ENCODE results near the gene KLHL7.

The KLHL7 gene

GRCh38 chr7:23211589-23211988, 106.0 kb downstream of the KLHL7 start:
- Histone ChIP-seq H4K91ac (ENCODE audit: low read depth, low read length) (no peak overlapping the region), H3K27ac (ENCODE audit: low read depth, low read length) (no peak overlapping the region), H3K79me2 (ENCODE audit: control insufficient read depth, insufficient read depth, low read length, poor library complexity) (no peaks in the 10 kb centered on the region), H2BK5ac (ENCODE audit: low read depth, low read length, poor library complexity) (no peak overlapping the region), H4K8ac (ENCODE audit: low read depth, low read length) (peak overlapping the region; percentile 50), H3K4ac (ENCODE audit: low read depth, low read length) (no peak overlapping the region), H2AK5ac (ENCODE audit: low read length) (no peak overlapping the region), H2AFZ (ENCODE audit: insufficient read depth, low read length, poor library complexity) (no peak overlapping the region), H3K79me1 (ENCODE audit: low read length) (no peaks in the 10 kb centered on the region), H3K23ac (ENCODE audit: low read length) (no peak overlapping the region), H2BK12ac (ENCODE audit: low read length) (no peak overlapping the region), H3K27me3 (ENCODE audit: insufficient read depth, low read length) (no peaks in the 10 kb centered on the region), H3K4me1 (ENCODE audit: control insufficient read depth in 1 of 2, insufficient read depth in 2 of 2, low read length in 2 of 2) (no peaks in the 10 kb centered on the region), H3K18ac (ENCODE audit: low read length) (no peak overlapping the region), H4K12ac (ENCODE audit: low read depth, low read length) (no peak overlapping the region), H3K36me3 (ENCODE audit: control insufficient read depth in 1 of 2, insufficient read depth in 2 of 2, low read length in 2 of 2) (no peaks in the 10 kb centered on the region), H3K14ac (ENCODE audit: low read length) (no peak overlapping the region), H3K9me3 (ENCODE audit: insufficient read depth, low read depth, low read length) (no peaks in the 10 kb centered on the region), H3K4me3 (ENCODE audit: low read depth, low read length) (no peak overlapping the region), H2BK120ac (ENCODE audit: insufficient read depth, low read length, poor library complexity) (no peak overlapping the region), H3K9ac (ENCODE audit: low read length) (no peak overlapping the region), H3K4me2 (ENCODE audit: low read length) (no peak overlapping the region)
- no CpG with 5 or more reads among the region's 11 CpGs for WGBS (ENCODE audit: extremely low coverage, insufficient coverage, insufficient read length)
- DNase-seq: peak; percentile 6 to 65

- Histone ChIP-seq H3K4me1 (ENCODE audit: control insufficient read depth in 1 of 2, insufficient read depth in 2 of 2, low read length in 2 of 2) (no peaks in the 10 kb centered on the region), H3K79me1 (ENCODE audit: low read length) (no peaks in the 10 kb centered on the region), H3K9ac (ENCODE audit: low read length) (no peak overlapping the region), H3K27ac (ENCODE audit: low read depth, low read length) (no peak overlapping the region), H2AK5ac (ENCODE audit: low read length) (no peak overlapping the region), H3K4me2 (ENCODE audit: low read length) (no peak overlapping the region), H2BK120ac (ENCODE audit: insufficient read depth, low read length, poor library complexity) (no peak overlapping the region), H3K4ac (ENCODE audit: low read depth, low read length) (no peak overlapping the region), H3K79me2 (ENCODE audit: control insufficient read depth, insufficient read depth, low read length, poor library complexity) (no peaks in the 10 kb centered on the region), H3K27me3 (ENCODE audit: insufficient read depth, low read length) (no peaks in the 10 kb centered on the region), H4K12ac (ENCODE audit: low read depth, low read length) (no peak overlapping the region), H2BK12ac (ENCODE audit: low read length) (no peak overlapping the region), H3K36me3 (ENCODE audit: control insufficient read depth in 1 of 2, insufficient read depth in 2 of 2, low read length in 2 of 2) (no peaks in the 10 kb centered on the region), H3K9me3 (ENCODE audit: insufficient read depth, low read depth, low read length) (no peaks in the 10 kb centered on the region), H2BK5ac (ENCODE audit: low read depth, low read length, poor library complexity) (no peak overlapping the region), H2AFZ (ENCODE audit: insufficient read depth, low read length, poor library complexity) (no peak overlapping the region), H3K14ac (ENCODE audit: low read length) (no peak overlapping the region), H4K91ac (ENCODE audit: low read depth, low read length) (no peak overlapping the region), H4K8ac (ENCODE audit: low read depth, low read length) (no peak overlapping the region), H3K4me3 (ENCODE audit: low read depth, low read length) (no peak overlapping the region), H3K18ac (ENCODE audit: low read length) (no peak overlapping the region), H3K23ac (ENCODE audit: low read length) (no peak overlapping the region)
- WGBS (ENCODE audit: extremely low coverage, insufficient coverage, insufficient read length): no CpG with 5 or more reads among the region's 2 CpGs
- DNase-seq: no peak
These were observed 106.8 kb downstream of the KLHL7 start for GRCh38 chr7:23212395-23212794.

- no peak overlapping the region for H2BK120ac ChIP-seq (ENCODE audit: insufficient read depth, low read length, poor library complexity)
- H3K79me1 ChIP-seq (ENCODE audit: low read length): no peaks in the 10 kb centered on the region
- DNase-seq: no peak
- H3K36me3 ChIP-seq (ENCODE audit: control insufficient read depth in 1 of 2, insufficient read depth in 2 of 2, low read length in 2 of 2): no peaks in the 10 kb centered on the region
- H2AFZ ChIP-seq (ENCODE audit: insufficient read depth, low read length, poor library complexity): no peak overlapping the region
- no peak overlapping the region for H3K23ac ChIP-seq (ENCODE audit: low read length)
- H3K9me3 ChIP-seq (ENCODE audit: insufficient read depth, low read depth, low read length): no peaks in the 10 kb centered on the region
- no peak overlapping the region for H3K18ac ChIP-seq (ENCODE audit: low read length)
- no peak overlapping the region for H4K12ac ChIP-seq (ENCODE audit: low read depth, low read length)
- WGBS (ENCODE audit: extremely low coverage, insufficient coverage, insufficient read length): no CpG with 5 or more reads among the region's 4 CpGs
- H2BK5ac ChIP-seq (ENCODE audit: low read depth, low read length, poor library complexity): no peak overlapping the region
- H3K4ac ChIP-seq (ENCODE audit: low read depth, low read length): no peak overlapping the region
- H4K8ac ChIP-seq (ENCODE audit: low read depth, low read length): no peak overlapping the region
- H4K91ac ChIP-seq (ENCODE audit: low read depth, low read length): no peak overlapping the region
- no peaks in the 10 kb centered on the region for H3K79me2 ChIP-seq (ENCODE audit: control insufficient read depth, insufficient read depth, low read length, poor library complexity)
- no peak overlapping the region for H3K27ac ChIP-seq (ENCODE audit: low read depth, low read length)
- no peak overlapping the region for H3K9ac ChIP-seq (ENCODE audit: low read length)
- no peak overlapping the region for H3K4me2 ChIP-seq (ENCODE audit: low read length)
- no peak overlapping the region for H2AK5ac ChIP-seq (ENCODE audit: low read length)
- H3K4me3 ChIP-seq (ENCODE audit: low read depth, low read length): no peak overlapping the region
- H3K4me1 ChIP-seq (ENCODE audit: control insufficient read depth in 1 of 2, insufficient read depth in 2 of 2, low read length in 2 of 2): no peaks in the 10 kb centered on the region
- H3K27me3 ChIP-seq (ENCODE audit: insufficient read depth, low read length): no peaks in the 10 kb centered on the region
- no peak overlapping the region for H2BK12ac ChIP-seq (ENCODE audit: low read length)
- H3K14ac ChIP-seq (ENCODE audit: low read length): no peak overlapping the region
These were observed 107.3 kb downstream of the KLHL7 start for GRCh38 chr7:23212841-23213240.

GRCh38 chr7:23213755-23214154, 108.2 kb downstream of the KLHL7 start:
- Histone ChIP-seq H3K36me3 (ENCODE audit: control insufficient read depth in 1 of 2, insufficient read depth in 2 of 2, low read length in 2 of 2) (no peaks in the 10 kb centered on the region), H4K91ac (ENCODE audit: low read depth, low read length) (no peak overlapping the region), H2BK12ac (ENCODE audit: low read length) (no peak overlapping the region), H2BK5ac (ENCODE audit: low read depth, low read length, poor library complexity) (no peak overlapping the region), H3K9ac (ENCODE audit: low read length) (no peak overlapping the region), H3K4ac (ENCODE audit: low read depth, low read length) (no peak overlapping the region), H4K8ac (ENCODE audit: low read depth, low read length) (no peak overlapping the region), H2AK5ac (ENCODE audit: low read length) (no peak overlapping the region), H3K79me2 (ENCODE audit: control insufficient read depth, insufficient read depth, low read length, poor library complexity) (no peaks in the 10 kb centered on the region), H3K79me1 (ENCODE audit: low read length) (no peaks in the 10 kb centered on the region), H3K14ac (ENCODE audit: low read length) (no peak overlapping the region), H2BK120ac (ENCODE audit: insufficient read depth, low read length, poor library complexity) (no peak overlapping the region), H3K27ac (ENCODE audit: low read depth, low read length) (no peak overlapping the region), H3K18ac (ENCODE audit: low read length) (no peak overlapping the region), H3K4me2 (ENCODE audit: low read length) (no peak overlapping the region), H3K27me3 (ENCODE audit: insufficient read depth, low read length) (no peaks in the 10 kb centered on the region), H3K4me1 (ENCODE audit: control insufficient read depth in 1 of 2, insufficient read depth in 2 of 2, low read length in 2 of 2) (no peaks in the 10 kb centered on the region), H3K23ac (ENCODE audit: low read length) (no peak overlapping the region), H3K9me3 (ENCODE audit: insufficient read depth, low read depth, low read length) (no peaks in the 10 kb centered on the region), H4K12ac (ENCODE audit: low read depth, low read length) (no peak overlapping the region), H3K4me3 (ENCODE audit: low read depth, low read length) (no peak overlapping the region), H2AFZ (ENCODE audit: insufficient read depth, low read length, poor library complexity) (no peak overlapping the region)
- no peak for DNase-seq
- no CpG with 5 or more reads among the region's 11 CpGs for WGBS (ENCODE audit: extremely low coverage, insufficient coverage, insufficient read length)
